GM04503 (cell line): ENCODE results near the gene SLC6A12.
"Not testable (repeated sequence)": the region's sequence is repeated elsewhere in the genome, so short reads cannot be mapped to it uniquely, and the experiment has no call there.

ENCODE experiments used
- DNase-seq: peaks from one replicate; pipeline ENCODE4 v3.0.0-alpha.2; 2012; ENCODE audit warnings: low read depth

The SLC6A12 gene

GRCh38 chr12:214003-214741 lies at the start of gene SLC6A12:
Gene SLC6A12, minus strand, starts transcription at chr12:214157. Its CDS starts 4,171 bp downstream, at chr12:209986.
- no peak for DNase-seq

GRCh38 chr12:263574-263973 lies 49.6 kb upstream of the SLC6A12 start:
- no peak for DNase-seq

- no peak for DNase-seq
Measured at GRCh38 chr12:262817-263216, 48.9 kb upstream of the SLC6A12 start, which contains the start of gene SLC6A13. Gene SLC6A13, minus strand, starts transcription at chr12:262836. Its CDS starts 2,784 bp downstream, at chr12:260052.

GRCh38 chr12:262113-262512 lies 48.2 kb upstream of the SLC6A12 start:
- no peak for DNase-seq

- no peak for DNase-seq
Measured at GRCh38 chr12:257521-258321, 43.8 kb upstream of the SLC6A12 start.

GRCh38 chr12:256958-257357 lies 43.0 kb upstream of the SLC6A12 start:
- no peak for DNase-seq

- no peak for DNase-seq
Measured at GRCh38 chr12:256225-256624, 42.3 kb upstream of the SLC6A12 start.

GRCh38 chr12:254912-255311 lies 41.0 kb upstream of the SLC6A12 start:
- no peak for DNase-seq

GRCh38 chr12:254039-254438 lies 40.1 kb upstream of the SLC6A12 start:
- no peak for DNase-seq

GRCh38 chr12:253116-253831 lies 39.3 kb upstream of the SLC6A12 start:
- DNase-seq, result no peak

- DNase-seq, result no peak
Measured at GRCh38 chr12:252636-253035, 38.7 kb upstream of the SLC6A12 start.

GRCh38 chr12:247271-247670 lies 33.3 kb upstream of the SLC6A12 start:
- DNase-seq, result no peak

- no peak for DNase-seq
Measured at GRCh38 chr12:243381-243780, 29.4 kb upstream of the SLC6A12 start.

GRCh38 chr12:242496-242895 lies 28.5 kb upstream of the SLC6A12 start:
- DNase-seq, result no peak

- DNase-seq, result no peak
Measured at GRCh38 chr12:241266-241665, 27.3 kb upstream of the SLC6A12 start.

- DNase-seq, result no peak
Measured at GRCh38 chr12:240566-240965, 26.6 kb upstream of the SLC6A12 start.

GRCh38 chr12:238736-239398 lies 24.9 kb upstream of the SLC6A12 start:
- DNase-seq, result no peak

- DNase-seq, result no peak
Measured at GRCh38 chr12:238116-238515, 24.2 kb upstream of the SLC6A12 start.

GRCh38 chr12:237026-237815 lies 23.3 kb upstream of the SLC6A12 start:
- no peak for DNase-seq

- DNase-seq, result no peak
Measured at GRCh38 chr12:236445-236844, 22.5 kb upstream of the SLC6A12 start.

GRCh38 chr12:235967-236366 lies 22.0 kb upstream of the SLC6A12 start:
- DNase-seq, result not testable (repeated sequence)
